ENCODE measurements around the gene TMEM44.
"Not testable (repeated sequence)": the region's sequence is repeated elsewhere in the genome, so short reads cannot be mapped to it uniquely, and the experiment has no call there.

The TMEM44 gene

DNA sequence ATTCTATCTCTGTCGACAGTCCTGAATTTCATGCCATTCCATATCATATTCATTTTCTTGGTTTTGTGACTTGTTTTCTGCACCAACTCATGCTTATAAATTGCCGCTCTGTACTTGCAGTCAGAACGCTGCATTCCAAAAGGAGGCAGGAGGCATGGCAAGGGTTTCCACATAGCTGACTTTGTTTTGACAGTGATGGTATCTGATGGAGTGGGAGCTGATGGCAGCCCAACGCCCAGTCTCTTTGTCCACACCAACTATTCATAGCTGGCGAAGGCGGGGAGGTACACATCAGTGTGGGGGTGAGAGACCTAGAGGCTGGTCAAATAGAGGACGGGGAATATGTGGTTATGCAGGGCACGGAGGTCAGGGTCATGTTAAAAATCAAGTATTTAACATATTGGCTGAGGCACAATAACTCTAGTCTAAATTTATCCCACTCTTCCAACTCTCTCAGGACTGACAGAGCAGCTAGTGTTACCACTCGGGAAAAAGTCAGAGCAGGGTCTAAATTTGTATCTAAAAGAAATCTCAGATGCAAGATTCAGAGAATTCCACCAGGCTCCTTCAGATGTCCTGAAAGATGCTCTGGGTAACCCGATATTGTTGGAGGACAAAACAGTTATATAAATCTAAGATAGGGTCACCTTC lies 78.6 kb downstream of the TMEM44 start:
- DNase-seq (ENCODE audit: low read depth) = no peak

- DNase-seq (ENCODE audit: low read depth) = no peak
Measured at GRCh38 chr3:194552327-194552949, 80.8 kb downstream of the TMEM44 start.

DNA sequence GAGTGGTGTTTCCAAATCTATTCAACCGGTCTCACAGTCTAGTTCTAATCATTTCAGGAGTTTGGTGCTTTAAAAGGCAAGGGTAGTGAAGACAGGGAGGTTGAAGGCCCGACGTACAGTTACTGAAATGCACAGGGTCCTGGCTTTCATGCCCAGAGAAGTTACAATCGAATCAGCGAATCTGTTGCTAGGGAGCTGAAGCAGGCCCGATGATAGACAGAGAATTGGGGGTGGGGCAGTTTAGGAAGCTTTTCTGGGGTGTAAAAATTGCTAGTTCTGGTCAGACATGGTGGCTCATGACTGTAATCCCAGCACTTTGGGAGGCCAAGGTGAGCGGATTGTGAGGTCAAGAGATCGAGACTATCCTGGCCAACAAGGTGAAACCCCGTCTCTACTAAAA lies 83.4 kb downstream of the TMEM44 start:
- no peak for DNase-seq (ENCODE audit: low read depth)

- DNase-seq (ENCODE audit: low read depth) = no peak
Measured at GRCh38 chr3:194548346-194549321, 84.6 kb downstream of the TMEM44 start.

DNA sequence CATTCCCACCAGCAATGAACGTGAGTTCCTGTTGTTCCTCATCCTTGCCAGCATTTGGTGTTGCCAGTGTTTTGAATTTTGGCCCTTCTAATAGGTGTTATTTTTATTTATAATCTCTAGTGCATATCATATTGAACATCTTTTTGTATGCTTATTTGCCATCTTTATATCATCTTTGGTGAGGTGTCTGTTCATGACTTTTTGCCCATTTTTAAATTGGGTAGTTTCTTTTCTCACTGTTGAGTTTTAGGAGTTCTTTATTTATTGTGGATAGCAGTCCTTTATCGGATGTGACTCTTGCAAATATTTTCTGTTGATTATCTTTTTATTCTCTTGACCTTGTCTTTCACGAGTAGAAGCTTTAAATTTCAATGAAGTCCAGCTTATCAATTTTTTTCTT lies 86.2 kb downstream of the TMEM44 start:
- DNase-seq (ENCODE audit: low read depth) = no peak

- not testable (repeated sequence) for DNase-seq (ENCODE audit: low read depth)
Measured at GRCh38 chr3:194545538-194545937, 87.7 kb downstream of the TMEM44 start.

DNA sequence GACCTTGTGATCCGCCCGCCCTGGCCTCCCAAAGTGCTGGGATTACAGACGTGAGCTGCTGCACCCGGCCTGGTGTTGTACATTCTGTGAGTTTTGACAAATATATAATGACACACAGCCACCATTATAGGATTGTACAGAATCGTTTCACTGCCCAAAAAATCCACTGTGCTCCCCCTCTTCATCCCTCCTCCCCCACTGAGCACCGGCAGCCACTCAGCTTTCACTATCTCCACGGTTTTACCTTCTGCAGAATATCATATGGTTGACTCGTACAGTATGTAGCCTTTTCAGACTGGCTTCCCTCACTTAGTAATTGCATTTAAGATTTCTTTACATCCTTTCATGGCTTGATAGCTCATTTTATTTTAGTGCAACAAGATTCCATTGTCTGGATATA lies 89.7 kb downstream of the TMEM44 start:
- DNase-seq (ENCODE audit: low read depth) = no peak

- no peak for DNase-seq (ENCODE audit: low read depth)
Measured at GRCh38 chr3:194541483-194541882, 91.7 kb downstream of the TMEM44 start.

- no peak for DNase-seq (ENCODE audit: low read depth)
Measured at GRCh38 chr3:194540274-194540905, 92.8 kb downstream of the TMEM44 start.

GRCh38 chr3:194539498-194539897 lies 93.7 kb downstream of the TMEM44 start:
- no peak for DNase-seq (ENCODE audit: low read depth)

DNA sequence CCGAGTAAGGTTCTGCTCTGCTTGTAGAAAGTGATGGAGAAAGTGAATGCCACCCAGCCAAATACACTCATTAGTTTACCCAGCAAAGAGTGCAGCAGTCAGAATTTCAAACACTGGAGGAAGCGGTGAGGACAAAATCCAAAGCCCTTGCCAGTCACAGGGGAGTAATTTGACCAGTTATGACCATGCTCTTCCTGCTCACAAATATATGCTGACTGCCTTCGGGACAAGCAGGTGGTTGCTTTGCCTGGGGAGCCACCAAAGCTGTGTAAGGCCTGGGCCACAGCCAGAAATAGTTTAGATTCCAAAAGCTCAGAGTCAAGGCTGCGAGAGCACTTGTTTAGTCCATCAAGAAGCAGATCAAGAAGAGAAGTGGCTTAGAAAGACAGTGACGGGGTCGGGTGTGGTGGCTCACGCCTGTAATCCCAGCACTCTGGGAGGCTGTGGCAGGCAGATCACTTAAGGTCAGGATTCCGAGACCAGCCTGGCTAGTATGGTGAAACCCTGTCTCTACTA lies 95.4 kb downstream of the TMEM44 start:
- no peak for DNase-seq (ENCODE audit: low read depth)
